GM20431 (cell line): Measurements from ENCODE around the gene BRICD5.
"Not testable (repeated sequence)": the region's sequence is repeated elsewhere in the genome, so short reads cannot be mapped to it uniquely, and the experiment has no call there.

ENCODE experiments used
- in situ Hi-C: fragments of 300-500 bp; cut with MseI, MboI; formaldehyde crosslinking; loops from one replicate; pipeline ENCODE4 v1.15.0; 2020; ENCODE audit warnings: low sequenced_read_pairs; ENCODE audit not compliant: unreplicated experiment

BRICD5 gene

DNA sequence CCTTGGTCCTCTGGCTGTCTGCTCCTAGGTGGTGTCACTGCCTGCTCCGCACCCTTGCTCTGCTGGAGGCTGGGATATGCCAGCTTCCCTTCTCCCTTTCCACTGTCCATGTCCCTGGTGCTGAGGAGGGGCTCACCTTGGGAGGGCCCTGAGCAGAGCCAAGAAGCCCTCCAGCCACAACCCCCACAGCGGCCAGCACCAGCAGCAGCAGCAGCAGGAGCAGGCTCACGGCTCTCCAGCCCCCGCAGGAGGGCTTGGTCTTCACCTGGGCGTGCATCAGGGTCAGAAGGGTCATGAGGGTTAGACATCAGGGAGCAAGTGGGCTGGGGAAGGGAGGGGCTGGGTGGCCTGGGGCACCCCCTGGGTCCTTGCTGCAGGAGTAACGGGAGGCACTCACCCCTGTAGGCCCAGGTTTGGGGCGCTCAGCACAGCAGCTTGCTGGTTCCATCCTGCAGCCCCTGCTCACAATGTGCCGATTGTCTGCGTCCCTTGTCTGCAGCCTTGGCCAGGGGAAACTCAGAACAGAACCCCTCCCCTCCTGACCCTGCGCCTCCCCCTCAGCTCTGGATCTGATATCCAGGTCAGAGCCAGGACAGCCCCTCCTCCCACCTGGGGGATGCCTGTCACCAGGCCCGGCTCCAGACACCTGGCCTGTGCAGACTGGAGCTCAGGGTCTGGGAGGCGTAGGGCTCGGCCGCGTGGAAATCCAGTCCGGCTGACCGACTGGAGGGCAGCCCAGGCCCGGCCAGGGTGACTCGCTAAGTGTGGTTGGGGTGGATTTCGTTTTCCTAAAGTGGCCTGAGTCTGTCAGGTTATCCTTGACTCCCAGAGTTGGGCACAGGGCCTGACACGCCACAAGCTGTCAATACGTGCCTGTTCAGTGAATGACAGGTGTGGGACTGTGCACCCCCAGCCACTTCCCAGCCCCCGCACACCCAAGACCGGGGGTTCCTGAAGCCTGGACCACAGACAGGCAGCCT is at the start of gene BRICD5:
BRICD5 (minus strand) TSS at position 478 of the 980 bp plus-strand sequence; CDS start at position 448, 30 bp downstream.
- in situ Hi-C loops: no loop called here

GRCh38 chr16:2260250-2260649 is 49.6 kb upstream of the BRICD5 start:
- in situ Hi-C loops: no loop called here

DNA sequence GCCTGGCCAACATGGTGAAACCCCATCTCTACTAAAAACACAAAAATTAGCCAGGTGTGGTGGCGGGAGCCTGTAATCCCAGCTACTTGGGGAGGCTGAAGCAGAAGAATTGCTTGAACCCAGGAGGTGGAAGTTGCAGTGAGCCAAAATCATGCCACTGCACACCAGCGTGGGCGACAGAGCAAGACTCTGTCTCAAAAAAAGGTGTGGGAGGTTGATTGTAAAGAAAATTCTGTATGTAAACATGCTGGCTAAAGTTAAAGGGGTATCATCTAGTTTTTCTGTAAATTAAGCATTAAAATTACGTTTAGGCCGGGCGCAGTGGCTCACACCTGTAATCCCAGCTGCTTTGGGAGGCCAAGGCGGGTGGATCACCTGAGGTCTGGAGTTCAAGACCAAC is 47.9 kb upstream of the BRICD5 start:
- in situ Hi-C loops: not testable (repeated sequence)

DNA sequence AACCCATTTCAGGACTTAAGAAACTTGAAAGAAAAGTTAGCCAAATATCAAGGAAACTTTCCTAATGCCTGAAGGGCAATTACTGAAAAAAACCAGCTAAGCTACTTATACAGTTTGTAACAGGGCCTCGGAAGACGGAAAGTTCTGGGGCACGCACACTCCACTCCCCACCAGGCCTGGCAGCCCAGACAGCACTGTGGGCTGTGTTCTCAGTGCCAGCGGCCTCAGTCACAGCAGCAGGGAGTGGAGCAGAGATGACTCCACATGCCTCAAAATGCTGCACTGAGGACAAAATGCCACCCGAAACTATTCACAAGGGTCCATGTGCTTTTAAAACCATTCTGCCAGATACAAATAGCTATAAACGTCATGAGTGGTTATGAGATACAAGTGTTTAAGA is 47.1 kb upstream of the BRICD5 start:
- in situ Hi-C loops: no loop called here

DNA sequence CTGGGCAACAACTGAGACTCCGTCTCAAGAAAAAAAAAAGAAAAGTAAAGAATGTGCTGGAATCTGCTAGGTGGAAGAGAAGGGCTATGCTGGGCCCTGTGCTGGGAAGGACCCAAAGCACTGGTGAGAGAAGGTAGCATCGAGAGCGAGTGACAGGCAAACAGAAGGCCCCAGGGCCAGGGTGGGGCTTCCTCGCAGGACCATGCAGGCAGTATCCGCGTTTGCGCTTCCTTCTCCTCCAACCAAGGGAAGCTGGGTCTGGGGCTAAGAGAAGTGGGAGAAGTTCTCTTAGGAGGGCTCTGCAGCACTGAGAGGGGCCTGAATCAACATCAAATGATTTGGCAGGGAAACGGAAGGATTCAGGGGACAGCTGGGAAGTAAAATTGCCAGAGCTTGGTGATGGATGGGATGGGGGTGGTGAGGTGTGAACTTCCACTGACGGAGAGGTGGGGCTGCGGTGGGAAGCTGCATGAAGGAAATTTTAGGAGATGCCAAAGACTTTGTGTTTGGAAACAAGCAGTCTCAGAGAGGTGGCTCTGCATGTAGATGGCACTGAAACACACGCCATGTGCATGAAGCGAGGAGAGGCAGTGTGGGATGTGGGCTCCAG is 46.0 kb upstream of the BRICD5 start:
- in situ Hi-C loops: no loop called here

GRCh38 chr16:2253293-2253692 is 42.6 kb upstream of the BRICD5 start:
- in situ Hi-C loops: no loop called here

GRCh38 chr16:2252806-2253148 is 42.1 kb upstream of the BRICD5 start:
- in situ Hi-C loops: no loop called here

DNA sequence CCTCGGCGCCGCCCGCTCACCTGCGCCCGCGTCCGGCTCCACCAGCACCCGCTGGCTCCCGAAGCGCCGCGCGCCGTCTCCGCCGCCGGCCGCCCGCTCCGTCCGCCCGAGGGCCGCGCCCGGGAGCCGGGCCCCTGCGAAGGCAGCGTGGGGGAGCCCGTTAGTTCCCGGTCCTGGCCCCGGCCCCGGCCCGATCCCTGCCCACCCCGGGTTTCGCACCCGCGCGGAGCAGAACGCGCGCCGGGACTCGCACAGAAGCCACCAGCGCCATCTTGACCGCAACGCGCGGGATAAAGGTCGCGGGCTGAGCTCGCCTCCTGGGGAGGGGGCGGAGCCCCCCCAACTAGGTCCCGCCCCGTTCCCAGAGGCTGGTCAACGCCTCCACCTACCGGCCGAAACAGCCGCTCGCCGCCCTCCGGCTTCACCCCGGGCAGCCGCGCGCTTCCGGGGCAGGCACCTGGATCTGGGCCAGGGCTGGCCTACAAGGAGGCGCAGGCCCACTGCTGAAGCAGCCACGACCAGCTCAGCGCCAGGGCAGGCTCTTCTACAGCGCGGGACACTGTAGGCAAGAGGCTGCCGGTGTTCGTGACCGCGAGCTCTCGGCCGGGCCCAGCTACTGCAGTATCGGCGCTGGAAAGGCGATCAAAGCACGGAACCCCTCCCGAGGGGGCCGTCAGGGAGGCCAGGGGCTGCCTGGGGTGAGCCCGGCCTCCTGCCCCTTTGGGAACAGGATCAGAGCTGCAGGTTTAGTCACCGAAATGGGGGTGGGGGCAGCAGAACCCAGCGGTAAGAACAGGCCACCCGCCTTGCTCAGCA is 40.8 kb upstream of the BRICD5 start, which contains the start of gene ECI1:
ECI1 (minus strand) TSS at position 292 of the 816 bp plus-strand sequence; CDS start at position 271, 21 bp downstream.
- in situ Hi-C loops: no loop called here

DNA sequence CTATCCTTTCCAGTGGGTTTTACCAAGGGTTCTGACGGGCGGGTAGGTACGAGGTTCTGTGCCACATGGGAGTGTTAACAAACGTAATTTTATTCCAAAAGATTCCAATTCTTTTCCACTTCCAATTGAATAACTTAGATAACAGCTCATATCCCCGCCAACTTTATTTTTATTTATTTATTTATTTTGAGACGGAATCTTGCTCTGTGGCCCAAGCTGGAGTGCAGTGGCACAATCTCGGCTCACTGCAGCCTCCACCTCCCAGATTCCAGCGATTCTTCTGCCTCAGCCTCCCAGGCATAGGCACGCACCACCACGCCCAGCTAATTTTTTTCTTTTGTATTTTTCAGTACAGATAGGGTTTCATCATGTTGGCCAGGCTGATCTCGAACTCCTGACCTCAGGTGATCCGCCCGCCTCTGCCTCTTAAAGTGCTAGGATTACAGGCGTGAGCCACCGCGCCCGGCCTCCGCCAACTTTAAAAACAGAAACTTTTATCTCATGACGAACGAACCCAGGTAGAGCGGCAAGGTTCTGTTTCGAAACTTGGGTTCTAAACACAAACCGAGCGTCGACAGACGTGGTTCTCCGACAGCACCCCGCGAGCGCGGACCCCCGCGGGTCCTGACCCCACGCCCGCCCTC is 40.1 kb upstream of the BRICD5 start:
- in situ Hi-C loops: no loop called here

DNA sequence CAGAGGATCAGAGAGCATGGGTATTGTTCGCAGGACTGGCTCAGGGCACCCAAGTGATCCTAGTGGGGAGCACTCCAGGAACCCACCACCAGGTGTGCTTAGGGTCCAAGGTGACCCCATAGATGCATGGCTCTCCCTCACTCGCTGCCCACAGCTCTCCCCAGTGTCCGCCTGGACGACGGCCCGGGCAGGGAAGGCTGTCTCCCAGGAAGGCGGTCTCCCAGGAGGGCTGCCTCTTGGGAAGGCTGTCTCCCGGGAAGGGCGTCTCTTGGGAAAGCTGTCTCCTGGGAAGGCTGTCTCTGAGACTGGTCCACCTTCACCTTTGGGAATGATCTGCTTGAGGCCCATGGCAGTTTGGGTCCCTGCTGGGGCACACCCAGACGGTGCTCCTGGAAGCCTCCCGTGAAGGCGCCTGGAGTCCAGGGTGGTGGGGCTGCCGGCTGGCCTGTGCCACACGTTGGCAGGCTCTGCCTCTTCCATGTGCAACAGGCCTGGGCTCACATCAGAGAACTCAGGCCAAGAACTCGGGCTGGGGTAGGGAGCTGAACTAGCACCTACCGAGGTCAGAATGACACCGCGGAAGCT is 35.7 kb upstream of the BRICD5 start:
- in situ Hi-C loops: no loop called here

DNA sequence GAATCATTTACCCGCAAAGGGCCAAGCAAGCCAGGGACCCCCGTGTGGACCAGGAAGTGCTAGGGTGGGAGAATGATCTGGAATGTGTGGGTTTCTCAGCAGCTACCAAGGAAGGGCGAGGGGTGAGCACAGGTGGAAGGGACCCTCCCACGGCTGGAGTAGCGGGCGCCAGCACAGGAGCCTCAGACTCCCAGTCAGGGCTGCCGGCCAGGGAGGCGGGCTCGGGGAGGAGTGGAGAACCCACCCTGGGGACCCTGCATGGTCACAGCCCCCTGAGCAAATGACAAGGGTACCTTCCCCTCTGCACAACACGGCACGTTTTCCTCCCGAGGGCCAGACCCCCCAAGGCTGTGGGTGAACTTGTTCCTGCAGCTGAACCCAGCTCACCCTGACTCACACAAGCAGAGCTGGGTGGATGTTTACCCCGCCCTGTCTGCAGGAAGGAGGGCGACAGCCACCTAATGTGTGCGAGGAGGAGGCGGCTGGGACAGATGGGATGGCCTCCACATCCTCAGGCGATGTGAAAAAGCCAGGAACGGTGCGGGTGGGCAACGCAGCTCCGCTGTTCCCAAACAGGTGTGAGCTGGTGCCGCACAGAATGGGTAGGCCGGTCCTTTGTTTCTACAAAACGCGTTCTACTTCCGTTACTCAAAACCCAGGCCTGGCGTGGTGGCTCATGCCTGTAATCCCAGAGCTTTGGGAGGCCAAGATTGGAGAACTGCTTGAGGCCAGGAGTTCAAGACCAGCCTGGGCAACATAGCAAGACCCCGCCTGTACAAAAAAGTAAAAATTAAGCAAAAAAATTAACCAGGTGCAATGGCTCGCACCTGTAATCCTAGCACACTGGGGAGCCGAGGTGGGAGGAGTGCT is 34.5 kb upstream of the BRICD5 start:
- in situ Hi-C loops: no loop called here

DNA sequence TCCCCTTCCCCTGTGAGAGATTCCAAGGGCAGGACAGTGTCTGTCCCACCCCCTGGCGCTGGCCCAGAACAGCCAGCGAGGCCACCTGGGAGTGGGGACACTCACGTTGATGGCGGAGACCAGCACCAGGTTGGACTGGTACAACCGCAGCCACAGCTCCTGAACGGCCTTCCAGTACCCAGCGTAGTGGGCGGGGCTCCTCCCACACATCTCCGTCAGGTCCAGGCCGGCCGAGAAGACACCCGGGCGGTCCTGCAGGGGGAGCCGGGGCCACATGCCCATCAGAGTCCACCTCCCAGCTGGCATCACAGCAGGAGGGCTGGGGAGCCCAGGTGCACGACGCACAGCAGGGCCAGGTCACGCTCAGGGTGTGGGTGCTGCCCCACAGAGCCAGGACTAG is 33.6 kb upstream of the BRICD5 start:
- in situ Hi-C loops: no loop called here

- in situ Hi-C loops: no loop called here
Measured at GRCh38 chr16:2243781-2244180, 33.1 kb upstream of the BRICD5 start.

DNA sequence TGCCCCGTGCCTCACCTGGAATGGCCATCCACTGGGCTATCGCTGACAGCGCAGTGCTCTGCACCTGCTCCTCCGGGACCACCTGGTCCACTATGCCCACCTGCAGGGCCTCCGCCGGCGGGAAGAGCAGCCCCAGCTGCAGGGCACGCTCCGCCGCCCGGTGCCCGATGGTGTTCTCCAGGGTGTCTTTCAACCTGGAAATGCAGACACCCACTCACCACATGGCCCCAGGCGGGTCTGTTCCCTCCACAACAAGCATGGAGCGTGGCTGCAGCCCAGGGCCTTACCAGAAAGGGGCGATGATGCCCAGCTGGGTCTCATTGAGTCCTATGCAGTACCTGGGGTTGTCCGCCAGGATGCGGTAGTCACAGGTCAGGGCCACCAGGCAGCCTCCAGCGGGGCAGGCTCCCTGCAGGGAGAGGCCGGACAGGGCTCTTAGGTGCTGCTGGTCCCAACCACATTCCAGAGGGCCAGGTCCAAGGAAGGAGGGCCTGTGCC is 32.4 kb upstream of the BRICD5 start:
- in situ Hi-C loops: no loop called here

GRCh38 chr16:2242598-2242997 is 31.9 kb upstream of the BRICD5 start:
- in situ Hi-C loops: no loop called here

DNA sequence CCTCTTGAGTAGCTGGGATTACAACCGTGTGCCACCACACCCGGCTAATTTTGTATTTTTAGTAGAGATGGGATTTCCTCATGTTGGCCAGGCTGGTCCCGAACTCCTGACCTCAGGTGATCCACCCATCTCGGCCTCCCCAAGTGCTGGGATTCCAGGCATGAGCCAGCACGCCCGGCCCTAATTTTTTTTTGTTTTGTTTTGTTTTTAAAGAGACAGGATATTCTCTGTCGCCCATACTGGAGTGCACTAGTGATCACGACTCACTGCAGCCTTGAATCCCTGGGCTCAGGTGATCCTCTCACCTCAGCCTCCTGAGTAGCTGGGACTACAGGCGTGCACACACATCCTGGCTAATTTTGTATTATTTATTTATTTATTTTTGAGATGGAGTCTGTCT is 29.7 kb upstream of the BRICD5 start:
- in situ Hi-C loops: not testable (repeated sequence)

DNA sequence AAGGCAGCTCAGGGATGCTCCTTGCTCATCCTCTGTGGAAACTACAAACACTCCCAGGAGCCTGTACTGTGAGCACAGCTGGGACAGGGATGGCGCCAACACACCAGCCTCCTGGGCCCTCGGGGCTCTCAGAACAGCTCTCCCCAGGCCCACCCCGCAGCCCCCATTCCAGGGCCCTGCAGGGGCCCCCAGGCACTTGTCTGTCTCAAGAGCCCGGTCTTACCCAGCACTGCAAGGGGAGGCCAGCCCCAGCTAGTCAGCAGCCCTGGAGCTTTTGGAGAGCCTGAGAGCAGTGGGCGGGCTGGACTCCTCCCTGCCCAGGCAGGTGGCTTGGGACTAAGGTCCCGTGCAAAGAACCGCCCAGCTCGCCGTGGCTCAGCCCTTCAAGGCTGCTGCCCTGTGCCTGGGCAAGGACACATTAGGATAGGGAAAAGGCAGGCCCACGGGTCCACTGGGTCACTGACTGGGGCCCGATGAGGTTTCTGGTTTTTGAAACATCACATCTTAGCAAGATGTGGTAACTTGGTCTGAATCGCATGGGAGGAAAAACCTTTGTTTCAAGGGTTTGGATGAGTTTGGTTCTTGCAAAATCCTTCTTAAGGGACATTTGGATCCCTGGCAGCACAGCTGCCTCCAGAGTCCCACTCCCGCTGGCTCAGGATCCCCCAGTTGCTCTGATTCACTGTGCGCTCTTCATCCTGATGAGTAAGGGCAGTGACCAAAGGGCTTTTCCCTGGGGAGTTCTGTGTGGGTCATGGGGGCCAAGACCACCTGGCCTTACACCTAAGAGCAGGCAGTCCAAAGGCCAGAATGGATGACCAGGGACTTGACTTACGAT is 28.4 kb upstream of the BRICD5 start:
- in situ Hi-C loops: no loop called here
